HG03039 (cell line): ENCODE data around the gene SETX.

Experiments
- ATAC-seq: cut with Tn5 transposase; IDR thresholded peaks from one replicate; pipeline ENCODE4 v1.9.1; 2021; ENCODE audit warnings: mild to moderate bottlenecking, moderate library complexity; ENCODE audit not compliant: unreplicated experiment

The SETX gene

GRCh38 chr9:132224645-132225044 is 130.1 kb downstream of the SETX start:
- no peak for ATAC-seq

- no peak for ATAC-seq
These were observed 132.8 kb downstream of the SETX start for GRCh38 chr9:132221941-132222340.

GRCh38 chr9:132218208-132218607 is 136.6 kb downstream of the SETX start:
- ATAC-seq: no peak

GRCh38 chr9:132216861-132217619 is 137.7 kb downstream of the SETX start:
- ATAC-seq: no peak

GRCh38 chr9:132214027-132214622 is 140.7 kb downstream of the SETX start:
- ATAC-seq: no peak

GRCh38 chr9:132211570-132211969 is 143.2 kb downstream of the SETX start:
- ATAC-seq: no peak
